DOHH2 (cell line): ENCODE data around the gene CPZ.

Experiments
- H3F3A ChIP-seq: fragments of 200-600 bp; sonication (generic), shearing (Covaris generic); 2 replicates; pipeline ENCODE4 v1.6.0; 2016; ENCODE audit warnings: antibody characterized with exemption, mild to moderate bottlenecking; ENCODE audit not compliant: control insufficient read depth, insufficient read depth
- H3K27ac ChIP-seq: fragments of 200-600 bp; sonication (generic); 2 replicates; pipeline ENCODE4 v1.5.1; 2014; ENCODE audit warnings: low read depth, mild to moderate bottlenecking, low read length, moderate library complexity
- H3K27me3 ChIP-seq: fragments of 200-600 bp; sonication (generic); 2 replicates; pipeline ENCODE4 v1.6.1; 2014; ENCODE audit warnings: mild to moderate bottlenecking, low read length, mixed read lengths; ENCODE audit not compliant: control insufficient read depth
- H3K36me3 ChIP-seq: fragments of 200-600 bp; sonication (generic); 2 replicates; pipeline ENCODE4 v1.6.1; 2014; ENCODE audit warnings: mild to moderate bottlenecking, low read length, moderate library complexity, mixed read lengths; ENCODE audit not compliant: control insufficient read depth
- H3K4me1 ChIP-seq: fragments of 200-600 bp; sonication (generic); 2 replicates; pipeline ENCODE4 v1.6.1; 2014; ENCODE audit warnings: mild to moderate bottlenecking, low read length, mixed read lengths; ENCODE audit not compliant: control insufficient read depth
- H3K4me2 ChIP-seq: fragments of 200-600 bp; sonication (generic); 2 replicates; pipeline ENCODE4 v1.6.0; 2014; ENCODE audit warnings: mild to moderate bottlenecking, low read length, moderate library complexity
- H3K4me3 ChIP-seq: fragments of 200-600 bp; sonication (generic); 2 replicates; pipeline ENCODE4 v1.5.1; 2014; ENCODE audit warnings: mild to moderate bottlenecking, low read length, mixed read lengths
- H3K79me2 ChIP-seq: fragments of 200-600 bp; sonication (generic); 2 replicates; pipeline ENCODE4 v1.6.1; 2014; ENCODE audit warnings: mild to moderate bottlenecking, low read length, mixed read lengths; ENCODE audit not compliant: control insufficient read depth
- H3K9me2 ChIP-seq: fragments of 200-600 bp; sonication (generic); replicated peaks from 2 replicates; pipeline ENCODE4 v1.6.1; 2014; ENCODE audit warnings: mild to moderate bottlenecking, low read length, mixed read lengths; ENCODE audit not compliant: control insufficient read depth
- H3K9me3 ChIP-seq: fragments of 200-600 bp; sonication (generic); 2 replicates; pipeline ENCODE4 v1.6.1; 2014; ENCODE audit warnings: antibody characterized with exemption, low read length, mixed read lengths; ENCODE audit not compliant: control insufficient read depth, insufficient read depth
- H4K20me1 ChIP-seq: fragments of 200-600 bp; sonication (generic); 2 replicates; pipeline ENCODE4 v1.6.0; 2014; ENCODE audit warnings: low read depth, mild to moderate bottlenecking, antibody characterized with exemption, low read length, moderate library complexity; ENCODE audit not compliant: control insufficient read depth, insufficient read depth
- EZH2phosphoT487 ChIP-seq: fragments of 200-600 bp; sonication (generic); IDR thresholded peaks from 2 replicates; pipeline ENCODE4 v1.6.1; 2017; ENCODE audit warnings: borderline replicate concordance, mild to moderate bottlenecking, antibody characterized with exemption, low read length, moderate library complexity, mixed read lengths
- TF ChIP-seq, protein P1 (sequence below): fragments of 200-600 bp; sonication (generic); IDR thresholded peaks from one replicate; pipeline ENCODE4 v1.5.1; 2014; ENCODE audit warnings: antibody characterized with exemption, mild to moderate bottlenecking, low read depth, low read length; ENCODE audit not compliant: poor library complexity, severe bottlenecking

Gene CPZ

DNA sequence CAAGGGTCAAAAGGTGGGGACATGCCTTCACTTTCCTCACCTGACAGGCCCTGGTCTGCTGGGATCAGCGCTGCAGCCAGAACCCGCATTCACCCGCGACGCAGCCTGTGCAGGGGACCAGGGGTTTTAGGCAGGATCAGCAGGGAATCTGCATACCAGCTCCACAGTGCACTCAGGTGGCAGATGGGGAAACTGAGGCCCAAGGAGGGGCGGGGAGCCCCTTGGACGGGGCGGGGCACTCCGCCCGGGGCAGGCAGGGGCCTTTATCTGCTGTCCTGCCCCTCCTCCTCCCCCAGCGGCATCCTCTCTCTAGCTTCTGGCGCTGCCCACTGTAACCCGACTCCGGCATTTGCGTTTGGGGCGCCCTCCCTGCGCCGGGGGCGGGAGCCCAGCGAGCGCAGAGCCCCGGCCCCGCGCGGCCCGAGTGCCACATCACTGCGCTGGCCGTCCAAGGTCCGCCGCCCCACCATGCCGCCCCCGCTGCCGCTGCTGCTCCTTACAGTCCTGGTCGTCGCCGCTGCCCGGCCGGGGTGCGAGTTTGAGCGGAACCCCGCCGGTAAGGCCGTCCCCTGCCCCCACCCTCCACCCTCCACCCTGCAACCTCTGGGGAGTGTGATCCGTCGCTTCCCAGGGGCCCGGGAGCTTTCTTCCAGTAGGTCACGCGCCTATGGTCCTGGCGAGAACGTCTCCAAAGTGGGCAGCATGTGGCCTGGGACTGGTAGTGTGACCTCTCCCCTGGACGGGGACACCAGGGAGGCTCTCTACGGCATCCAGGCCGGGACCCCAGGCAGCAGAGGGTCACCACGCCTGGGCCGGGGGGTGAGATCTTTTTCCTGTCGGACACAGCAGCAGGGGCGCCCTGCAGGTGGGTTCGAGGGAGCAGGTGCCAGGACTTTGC, at the start of gene CPZ:
CPZ (plus strand) TSS at position 400 of the 898 bp plus-strand sequence; CDS start at position 469, 69 bp downstream.
- no peak for TF ChIP-seq EZH2phosphoT487
- TF ChIP-seq, protein P1, sequence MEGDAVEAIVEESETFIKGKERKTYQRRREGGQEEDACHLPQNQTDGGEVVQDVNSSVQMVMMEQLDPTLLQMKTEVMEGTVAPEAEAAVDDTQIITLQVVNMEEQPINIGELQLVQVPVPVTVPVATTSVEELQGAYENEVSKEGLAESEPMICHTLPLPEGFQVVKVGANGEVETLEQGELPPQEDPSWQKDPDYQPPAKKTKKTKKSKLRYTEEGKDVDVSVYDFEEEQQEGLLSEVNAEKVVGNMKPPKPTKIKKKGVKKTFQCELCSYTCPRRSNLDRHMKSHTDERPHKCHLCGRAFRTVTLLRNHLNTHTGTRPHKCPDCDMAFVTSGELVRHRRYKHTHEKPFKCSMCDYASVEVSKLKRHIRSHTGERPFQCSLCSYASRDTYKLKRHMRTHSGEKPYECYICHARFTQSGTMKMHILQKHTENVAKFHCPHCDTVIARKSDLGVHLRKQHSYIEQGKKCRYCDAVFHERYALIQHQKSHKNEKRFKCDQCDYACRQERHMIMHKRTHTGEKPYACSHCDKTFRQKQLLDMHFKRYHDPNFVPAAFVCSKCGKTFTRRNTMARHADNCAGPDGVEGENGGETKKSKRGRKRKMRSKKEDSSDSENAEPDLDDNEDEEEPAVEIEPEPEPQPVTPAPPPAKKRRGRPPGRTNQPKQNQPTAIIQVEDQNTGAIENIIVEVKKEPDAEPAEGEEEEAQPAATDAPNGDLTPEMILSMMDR: no peak
- H3K27ac ChIP-seq: no peak within 1 kb of the TSS

DNA sequence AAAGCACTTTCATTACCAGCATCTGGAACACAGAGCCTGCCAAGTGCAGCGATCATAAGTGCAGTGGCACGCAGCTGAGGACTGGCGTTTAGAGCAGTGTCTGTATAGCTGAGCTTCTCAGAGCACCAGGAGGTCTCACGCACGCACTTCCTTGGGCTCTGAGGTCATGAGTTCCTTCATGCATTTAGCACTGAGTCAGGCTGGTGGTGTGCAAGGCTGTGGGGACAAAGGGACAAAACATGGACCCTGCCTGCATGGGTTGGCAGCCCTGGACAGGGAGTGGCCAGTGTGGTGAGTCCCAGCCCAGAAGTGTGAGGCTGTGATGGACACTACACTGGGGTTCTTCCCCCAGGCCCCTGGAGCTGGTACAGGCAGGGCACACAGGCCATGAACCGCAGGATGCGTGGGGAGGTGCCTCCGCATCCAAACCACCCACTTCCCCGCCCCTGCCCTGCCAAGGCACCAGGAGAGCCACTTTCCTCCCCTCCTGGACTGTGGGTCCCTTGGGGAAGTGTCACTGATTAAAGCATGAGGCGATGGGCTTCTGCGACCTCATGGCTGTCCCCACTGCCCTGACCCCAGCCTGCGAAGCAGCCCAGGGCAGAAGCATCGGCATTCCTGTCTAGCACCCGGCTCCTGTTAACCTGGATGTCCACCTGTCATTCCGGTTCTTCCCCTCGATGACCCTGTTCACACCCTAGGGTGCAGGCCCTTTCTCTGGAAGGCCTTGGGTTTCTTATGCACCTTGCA, 49.6 kb upstream of the CPZ start:
- Histone ChIP-seq H3K79me2 (no peaks in the 10 kb centered on the region), H3K4me1 (no peaks in the 10 kb centered on the region), H3F3A (no peaks in the 10 kb centered on the region), H3K9me3 (no peaks in the 10 kb centered on the region), H3K36me3 (no peaks in the 10 kb centered on the region), H3K4me3 (no peak overlapping the region), H3K27ac (no peak overlapping the region), H3K27me3 (no peaks in the 10 kb centered on the region), H3K4me2 (no peak overlapping the region), H3K9me2 (no peaks in the 10 kb centered on the region), H4K20me1 (no peaks in the 10 kb centered on the region)
- no peak for TF ChIP-seq EZH2phosphoT487
- TF ChIP-seq, protein P1: no peak

More for the DNA sequence above, at the start of gene CPZ:
- Histone ChIP-seq H3F3A (no peaks in the 10 kb centered on the region), H3K4me1 (no peaks in the 10 kb centered on the region), H3K9me2 (no peaks in the 10 kb centered on the region), H3K36me3 (no peaks in the 10 kb centered on the region), H3K79me2 (no peaks in the 10 kb centered on the region), H3K27me3 (peaks cover 2% of the 10 kb centered on the region; the same call in 1 of the 2 replicates), H4K20me1 (no peaks in the 10 kb centered on the region), H3K9me3 (no peaks in the 10 kb centered on the region), H3K4me3 (no peak within 1 kb of the TSS), H3K4me2 (no peak within 1 kb of the TSS)

DNA sequence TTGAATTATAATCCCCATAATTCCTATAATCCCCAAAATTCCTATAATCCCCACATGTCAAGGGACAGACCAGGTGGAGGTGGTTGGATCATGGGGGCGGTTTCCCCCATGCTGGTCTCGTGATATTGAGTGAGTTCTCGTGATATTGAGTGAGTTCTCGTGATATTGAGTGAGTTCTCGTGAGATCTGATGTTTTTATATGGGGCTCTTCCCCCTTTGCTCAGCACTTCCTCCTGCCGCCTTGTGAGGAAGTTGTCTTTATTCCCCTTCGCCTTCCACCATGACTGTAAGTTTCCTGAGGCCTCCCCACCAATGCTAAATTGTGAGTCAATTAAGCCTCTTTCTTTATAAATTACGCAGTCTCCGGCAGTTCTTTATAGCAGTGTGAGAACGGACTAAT, 48.9 kb upstream of the CPZ start:
- H3K27ac ChIP-seq: no peak overlapping the region
- TF ChIP-seq, protein P1: no peak
- no peak for TF ChIP-seq EZH2phosphoT487
- no peaks in the 10 kb centered on the region for H3K9me3 ChIP-seq
- no peaks in the 10 kb centered on the region for H3K36me3 ChIP-seq
- H3K4me3 ChIP-seq: no peak overlapping the region
- H4K20me1 ChIP-seq: no peaks in the 10 kb centered on the region
- no peaks in the 10 kb centered on the region for H3K9me2 ChIP-seq
- no peaks in the 10 kb centered on the region for H3F3A ChIP-seq
- no peak overlapping the region for H3K4me2 ChIP-seq
- no peaks in the 10 kb centered on the region for H3K4me1 ChIP-seq
- no peaks in the 10 kb centered on the region for H3K79me2 ChIP-seq
- H3K27me3 ChIP-seq: no peaks in the 10 kb centered on the region
